ENCODE measurements around the gene RGS2. TPM values are rescaled to one million over a fixed set of nuclear protein-coding genes. Genes with fewer than 3 reads are reported as not detected.

RGS2 gene
- total RNA-seq, 1 donor from 2014 or later: 63.8 TPM

GRCh38 chr1:192771341-192771740 is 37.5 kb upstream of the RGS2 start:
- no peak overlapping the region for H3K4me3 ChIP-seq
- no peaks in the 10 kb centered on the region for H3K36me3 ChIP-seq
- no peaks in the 10 kb centered on the region for H3K27me3 ChIP-seq (ENCODE audit: low read depth)
- intact Hi-C loops (cut with DNase I): no loop called here
- DNase-seq (no peak), ATAC-seq (no peak)
- H3K9me3 ChIP-seq: no peaks in the 10 kb centered on the region
- H3K27ac ChIP-seq: no peak overlapping the region
- no peak for TF ChIP-seq CTCF (IDR thresholded peaks at IDR 0.05)
- no peaks in the 10 kb centered on the region for H3K4me1 ChIP-seq

GRCh38 chr1:192775631-192776030 is 33.2 kb upstream of the RGS2 start:
- Histone ChIP-seq H3K9me3 (no peaks in the 10 kb centered on the region), H3K27me3 (ENCODE audit: low read depth) (no peaks in the 10 kb centered on the region), H3K27ac (no peak overlapping the region), H3K4me1 (no peaks in the 10 kb centered on the region), H3K4me3 (no peak overlapping the region), H3K36me3 (no peaks in the 10 kb centered on the region)
- DNase-seq: no peak
- no peak for ATAC-seq
- intact Hi-C loops (cut with DNase I): no loop called here
- TF ChIP-seq CTCF (IDR thresholded peaks at IDR 0.05): no peak

GRCh38 chr1:192776206-192776605 is 32.6 kb upstream of the RGS2 start:
- Histone ChIP-seq H3K27me3 (ENCODE audit: low read depth) (no peaks in the 10 kb centered on the region), H3K4me1 (no peaks in the 10 kb centered on the region), H3K36me3 (no peaks in the 10 kb centered on the region), H3K4me3 (no peak overlapping the region), H3K27ac (no peak overlapping the region), H3K9me3 (no peaks in the 10 kb centered on the region)
- TF ChIP-seq CTCF (IDR thresholded peaks at IDR 0.05): no peak
- ATAC-seq (no peak), DNase-seq (no peak)
- intact Hi-C loops (cut with DNase I): no loop called here

GRCh38 chr1:192776998-192777397 is 31.8 kb upstream of the RGS2 start:
- Histone ChIP-seq H3K36me3 (no peaks in the 10 kb centered on the region), H3K27ac (no peak overlapping the region), H3K4me1 (no peaks in the 10 kb centered on the region), H3K4me3 (no peak overlapping the region), H3K27me3 (ENCODE audit: low read depth) (no peaks in the 10 kb centered on the region), H3K9me3 (no peaks in the 10 kb centered on the region)
- intact Hi-C loops (cut with DNase I): no loop called here
- no peak for ATAC-seq
- TF ChIP-seq CTCF (IDR thresholded peaks at IDR 0.05): no peak
- DNase-seq: no peak

- Histone ChIP-seq H3K27ac (no peak overlapping the region), H3K27me3 (ENCODE audit: low read depth) (no peaks in the 10 kb centered on the region), H3K4me1 (no peaks in the 10 kb centered on the region), H3K9me3 (no peaks in the 10 kb centered on the region), H3K36me3 (no peaks in the 10 kb centered on the region), H3K4me3 (no peak overlapping the region)
- no peak for ATAC-seq
- intact Hi-C loops (cut with DNase I): no loop called here
- TF ChIP-seq CTCF (IDR thresholded peaks at IDR 0.05): no peak
- no peak for DNase-seq
Measured at GRCh38 chr1:192783791-192784190, 25.0 kb upstream of the RGS2 start.

- intact Hi-C loops (cut with DNase I): no loop called here
- no peak for ATAC-seq
- TF ChIP-seq CTCF (IDR thresholded peaks at IDR 0.05): no peak
Measured at GRCh38 chr1:192784397-192784796, 24.4 kb upstream of the RGS2 start.

More at GRCh38 chr1:192784397-192784796, 24.4 kb upstream of the RGS2 start:
- Histone ChIP-seq H3K27ac (no peak overlapping the region), H3K27me3 (ENCODE audit: low read depth) (no peaks in the 10 kb centered on the region), H3K4me1 (no peaks in the 10 kb centered on the region), H3K4me3 (no peak overlapping the region), H3K9me3 (no peaks in the 10 kb centered on the region), H3K36me3 (no peaks in the 10 kb centered on the region)
- DNase-seq: no peak

Data from lower lobe of right lung (tissue), 2 donors.